ENCODE data around the gene OTUB1. TPM values are rescaled to one million over a fixed set of nuclear protein-coding genes. Genes with fewer than 3 reads are reported as not detected.

Gene OTUB1
- total and polyA plus RNA-seq, 4 donors: 37.0 to 67.9 (median 39.9) TPM

- ATAC-seq (ENCODE audit: low FRiP score): peak; percentile 90
- intact Hi-C loops (cut with DNase I): loop anchor here (2.0 kb wide), 1 partner anchor 149 kb away; no protein-coding TSS in a partner anchor
- no peak overlapping the region for H3K4me3 ChIP-seq (ENCODE audit: low read length in 2 of 2)
- no peaks in the 10 kb centered on the region for H3K27me3 ChIP-seq (ENCODE audit: control insufficient read depth in 1 of 2, insufficient read depth in 2 of 2, low read length in 1 of 2)
- WGBS, 2 donors: 2 to 3% methylated on average over 42 to 67 of the region's 67 CpGs
- peak; percentile 78 to 91 for DNase-seq
- no peaks in the 10 kb centered on the region for H3K9me3 ChIP-seq (ENCODE audit: control insufficient read depth, low read length)
- no peaks in the 10 kb centered on the region for H3K4me1 ChIP-seq (ENCODE audit: control insufficient read depth in 1 of 2, insufficient read depth in 2 of 2, low read length in 2 of 2)
- no peak overlapping the region for H3K27ac ChIP-seq (ENCODE audit: low read depth in 1 of 2, low read length in 2 of 2)
- no peaks in the 10 kb centered on the region for H3K36me3 ChIP-seq (ENCODE audit: control insufficient read depth in 1 of 2, insufficient read depth in 2 of 2, low read length in 1 of 2)
Measured at GRCh38 chr11:64000026-64000739, 13.9 kb downstream of the OTUB1 start.

GRCh38 chr11:64000740-64001483, 14.7 kb downstream of the OTUB1 start:
- no peaks in the 10 kb centered on the region for H3K4me1 ChIP-seq (ENCODE audit: control insufficient read depth in 1 of 2, insufficient read depth in 2 of 2, low read length in 2 of 2)
- no peaks in the 10 kb centered on the region for H3K9me3 ChIP-seq (ENCODE audit: control insufficient read depth, low read length)
- DNase-seq: no peak
- ATAC-seq (ENCODE audit: low FRiP score): no peak
- no peak overlapping the region for H3K4me3 ChIP-seq (ENCODE audit: low read length in 2 of 2)
- no peaks in the 10 kb centered on the region for H3K27me3 ChIP-seq (ENCODE audit: control insufficient read depth in 1 of 2, insufficient read depth in 2 of 2, low read length in 1 of 2)
- H3K27ac ChIP-seq (ENCODE audit: low read depth in 1 of 2, low read length in 2 of 2): no peak overlapping the region
- WGBS, 2 donors: 22 to 24% methylated on average over 51 to 60 of the region's 60 CpGs
- no peaks in the 10 kb centered on the region for H3K36me3 ChIP-seq (ENCODE audit: control insufficient read depth in 1 of 2, insufficient read depth in 2 of 2, low read length in 1 of 2)
- intact Hi-C loops (cut with DNase I): loop anchor here (2.0 kb wide), 1 partner anchor 148 kb away; no protein-coding TSS in a partner anchor

GRCh38 chr11:64001484-64002420, 15.5 kb downstream of the OTUB1 start:
- intact Hi-C loops (cut with DNase I): loop anchor here (2.0 kb wide), 1 partner anchor 147 kb away; no protein-coding TSS in a partner anchor
- no peaks in the 10 kb centered on the region for H3K4me1 ChIP-seq (ENCODE audit: control insufficient read depth in 1 of 2, insufficient read depth in 2 of 2, low read length in 2 of 2)
- 67 to 71% methylated on average over 23 of the region's 23 CpGs for WGBS, 2 donors
- H3K36me3 ChIP-seq (ENCODE audit: control insufficient read depth in 1 of 2, insufficient read depth in 2 of 2, low read length in 1 of 2): no peaks in the 10 kb centered on the region
- ATAC-seq (ENCODE audit: low FRiP score) (no peak), DNase-seq (no peak)
- no peak overlapping the region for H3K4me3 ChIP-seq (ENCODE audit: low read length in 2 of 2)
- H3K27ac ChIP-seq (ENCODE audit: low read depth in 1 of 2, low read length in 2 of 2): no peak overlapping the region
- H3K27me3 ChIP-seq (ENCODE audit: control insufficient read depth in 1 of 2, insufficient read depth in 2 of 2, low read length in 1 of 2): no peaks in the 10 kb centered on the region
- H3K9me3 ChIP-seq (ENCODE audit: control insufficient read depth, low read length): no peaks in the 10 kb centered on the region

GRCh38 chr11:64003807-64004589, 17.8 kb downstream of the OTUB1 start:
- Histone ChIP-seq H3K27me3 (ENCODE audit: control insufficient read depth in 1 of 2, insufficient read depth in 2 of 2, low read length in 1 of 2) (no peaks in the 10 kb centered on the region), H3K4me1 (ENCODE audit: control insufficient read depth in 1 of 2, insufficient read depth in 2 of 2, low read length in 2 of 2) (no peaks in the 10 kb centered on the region), H3K27ac (ENCODE audit: low read depth in 1 of 2, low read length in 2 of 2) (no peak overlapping the region), H3K4me3 (ENCODE audit: low read length in 2 of 2) (no peak overlapping the region), H3K9me3 (ENCODE audit: control insufficient read depth, low read length) (no peaks in the 10 kb centered on the region), H3K36me3 (ENCODE audit: control insufficient read depth in 1 of 2, insufficient read depth in 2 of 2, low read length in 1 of 2) (no peaks in the 10 kb centered on the region)
- WGBS, 2 donors: 85 to 87% methylated on average over 23 of the region's 23 CpGs
- ATAC-seq (ENCODE audit: low FRiP score) (no peak), DNase-seq (no peak)
- intact Hi-C loops (cut with DNase I): no loop called here

- 84 to 86% methylated on average over 4 of the region's 4 CpGs for WGBS, 2 donors
- Histone ChIP-seq H3K4me1 (ENCODE audit: control insufficient read depth in 1 of 2, insufficient read depth in 2 of 2, low read length in 2 of 2) (no peaks in the 10 kb centered on the region), H3K27ac (ENCODE audit: low read depth in 1 of 2, low read length in 2 of 2) (no peak overlapping the region), H3K4me3 (ENCODE audit: low read length in 2 of 2) (no peak overlapping the region), H3K36me3 (ENCODE audit: control insufficient read depth in 1 of 2, insufficient read depth in 2 of 2, low read length in 1 of 2) (no peaks in the 10 kb centered on the region), H3K9me3 (ENCODE audit: control insufficient read depth, low read length) (no peaks in the 10 kb centered on the region), H3K27me3 (ENCODE audit: control insufficient read depth in 1 of 2, insufficient read depth in 2 of 2, low read length in 1 of 2) (no peaks in the 10 kb centered on the region)
- DNase-seq: no peak
- ATAC-seq (ENCODE audit: low FRiP score): no peak
- intact Hi-C loops (cut with DNase I): no loop called here
Measured at GRCh38 chr11:64004590-64004984, 18.3 kb downstream of the OTUB1 start.

- H3K27ac ChIP-seq (ENCODE audit: low read depth in 1 of 2, low read length in 2 of 2): no peak overlapping the region
- intact Hi-C loops (cut with DNase I): no loop called here
Measured at GRCh38 chr11:64005691-64006090, 19.5 kb downstream of the OTUB1 start.

GRCh38 chr11:64006398-64006797, 20.2 kb downstream of the OTUB1 start:
- Histone ChIP-seq H3K27me3 (ENCODE audit: control insufficient read depth in 1 of 2, insufficient read depth in 2 of 2, low read length in 1 of 2) (no peaks in the 10 kb centered on the region), H3K9me3 (ENCODE audit: control insufficient read depth, low read length) (no peaks in the 10 kb centered on the region), H3K36me3 (ENCODE audit: control insufficient read depth in 1 of 2, insufficient read depth in 2 of 2, low read length in 1 of 2) (no peaks in the 10 kb centered on the region), H3K4me1 (ENCODE audit: control insufficient read depth in 1 of 2, insufficient read depth in 2 of 2, low read length in 2 of 2) (no peaks in the 10 kb centered on the region), H3K4me3 (ENCODE audit: low read length in 2 of 2) (no peak overlapping the region), H3K27ac (ENCODE audit: low read depth in 1 of 2, low read length in 2 of 2) (no peak overlapping the region)
- DNase-seq: no peak
- no peak for ATAC-seq (ENCODE audit: low FRiP score)
- 47 to 52% methylated on average over 12 of the region's 12 CpGs for WGBS, 2 donors
- intact Hi-C loops (cut with DNase I): no loop called here

More at GRCh38 chr11:64005691-64006090, 19.5 kb downstream of the OTUB1 start:
- WGBS, 2 donors: 88 to 91% methylated on average over 4 of the region's 4 CpGs
- DNase-seq (no peak), ATAC-seq (ENCODE audit: low FRiP score) (no peak)
- H3K36me3 ChIP-seq (ENCODE audit: control insufficient read depth in 1 of 2, insufficient read depth in 2 of 2, low read length in 1 of 2): no peaks in the 10 kb centered on the region
- H3K4me3 ChIP-seq (ENCODE audit: low read length in 2 of 2): no peak overlapping the region
- no peaks in the 10 kb centered on the region for H3K4me1 ChIP-seq (ENCODE audit: control insufficient read depth in 1 of 2, insufficient read depth in 2 of 2, low read length in 2 of 2)
- H3K27me3 ChIP-seq (ENCODE audit: control insufficient read depth in 1 of 2, insufficient read depth in 2 of 2, low read length in 1 of 2): no peaks in the 10 kb centered on the region
- H3K9me3 ChIP-seq (ENCODE audit: control insufficient read depth, low read length): no peaks in the 10 kb centered on the region

- H3K9me3 ChIP-seq (ENCODE audit: control insufficient read depth, low read length): no peaks in the 10 kb centered on the region
- no peaks in the 10 kb centered on the region for H3K27me3 ChIP-seq (ENCODE audit: control insufficient read depth in 1 of 2, insufficient read depth in 2 of 2, low read length in 1 of 2)
- H3K27ac ChIP-seq (ENCODE audit: low read depth in 1 of 2, low read length in 2 of 2): no peak overlapping the region
- peak overlapping the region in 1 of 2 donors; percentile 0 for H3K4me3 ChIP-seq (ENCODE audit: low read length in 2 of 2)
- intact Hi-C loops (cut with DNase I): no loop called here
- H3K4me1 ChIP-seq (ENCODE audit: control insufficient read depth in 1 of 2, insufficient read depth in 2 of 2, low read length in 2 of 2): no peaks in the 10 kb centered on the region
- WGBS, 2 donors: 0 to 1% methylated on average over 27 of the region's 27 CpGs
- peak in 1 of 2 donors; percentile 73 for DNase-seq
- no peaks in the 10 kb centered on the region for H3K36me3 ChIP-seq (ENCODE audit: control insufficient read depth in 1 of 2, insufficient read depth in 2 of 2, low read length in 1 of 2)
- ATAC-seq (ENCODE audit: low FRiP score): peak; percentile 39
Measured at GRCh38 chr11:64007160-64007628, 21.0 kb downstream of the OTUB1 start.
